Mesenteric fat pad (tissue), 1 donor: ENCODE measurements around the gene ATP5MC2. TPM values are rescaled to one million over a fixed set of nuclear protein-coding genes. Genes with fewer than 3 reads are reported as not detected.
A peak's percentile ranks its signal among the peaks of the same experiment; 100 is the strongest.
"Not testable (repeated sequence)": the region's sequence is repeated elsewhere in the genome, so short reads cannot be mapped to it uniquely, and the experiment has no call there.

Source experiments
- DNase-seq: peaks from one replicate; pipeline ENCODE4 v3.0.0-alpha.2; 2020; ENCODE audit warnings: low spot score
- total RNA-seq: library from RNA; stranded (reverse); fragmentation: NEBNext Ultra II Directional; extraction: Animal tissue kit (Norgen Biotek cat#: 25700); gene quantifications from one replicate; pipeline ENCODE4 v1.2.1, GENCODE V29; 2021
- donor health status: DM: yes; HTN: yes; CAD: no.

ATP5MC2 gene
- total RNA-seq, 1 donor from 2014 or later, result 194 TPM

- DNase-seq, result no peak
Observed at GRCh38 chr12:53653595-53653994, 22.3 kb downstream of the ATP5MC2 start.

- DNase-seq, result no peak
Observed at GRCh38 chr12:53652366-53652765, 23.5 kb downstream of the ATP5MC2 start.

GRCh38 chr12:53651737-53652136 lies 24.1 kb downstream of the ATP5MC2 start:
- DNase-seq, result no peak

- DNase-seq, result not testable (repeated sequence)
Observed at GRCh38 chr12:53646300-53646699, 29.6 kb downstream of the ATP5MC2 start.

- DNase-seq, result no peak
Observed at GRCh38 chr12:53645165-53645564, 30.7 kb downstream of the ATP5MC2 start.

- no peak for DNase-seq
Observed at GRCh38 chr12:53644133-53644532, 31.8 kb downstream of the ATP5MC2 start.

- DNase-seq, result no peak
Observed at GRCh38 chr12:53643232-53643979, 32.5 kb downstream of the ATP5MC2 start.

- DNase-seq, result no peak
Observed at GRCh38 chr12:53638057-53638456, 37.8 kb downstream of the ATP5MC2 start.

GRCh38 chr12:53636641-53637040 lies 39.2 kb downstream of the ATP5MC2 start:
- no peak for DNase-seq

GRCh38 chr12:53635708-53636107 lies 40.2 kb downstream of the ATP5MC2 start:
- DNase-seq, result not testable (repeated sequence)

GRCh38 chr12:53631721-53632120 lies 44.2 kb downstream of the ATP5MC2 start:
- no peak for DNase-seq

- no peak for DNase-seq
Observed at GRCh38 chr12:53627919-53628318, 48.0 kb downstream of the ATP5MC2 start.

- no peak for DNase-seq
Observed at GRCh38 chr12:53626702-53627169, 49.1 kb downstream of the ATP5MC2 start.

GRCh38 chr12:53625946-53626701 lies 49.8 kb downstream of the ATP5MC2 start, which contains the start of gene ATF7:
Gene ATF7, minus strand, starts transcription at chr12:53626382. Its CDS starts 25,382 bp downstream, at chr12:53601000.
- DNase-seq, result peak; percentile 100

- DNase-seq, result no peak
Observed at GRCh38 chr12:53625373-53625945, 50.4 kb downstream of the ATP5MC2 start.

- no peak for DNase-seq
Observed at GRCh38 chr12:53624956-53625355, 50.9 kb downstream of the ATP5MC2 start.

GRCh38 chr12:53624458-53624857 lies 51.4 kb downstream of the ATP5MC2 start:
- no peak for DNase-seq

- no peak for DNase-seq
Observed at GRCh38 chr12:53623548-53624385, 52.1 kb downstream of the ATP5MC2 start.

GRCh38 chr12:53622724-53623123 lies 53.2 kb downstream of the ATP5MC2 start:
- no peak for DNase-seq

GRCh38 chr12:53618275-53618674 lies 57.6 kb downstream of the ATP5MC2 start:
- no peak for DNase-seq

GRCh38 chr12:53617700-53618099 lies 58.2 kb downstream of the ATP5MC2 start:
- DNase-seq, result no peak
